WTC11 (cell line): Measurements from ENCODE around the gene CAMKMT. TPM values are rescaled to one million over a fixed set of nuclear protein-coding genes. Genes with fewer than 3 reads are reported as not detected.

Experiments used
- ATAC-seq: fragments of 200-7000 bp; cut with Tn5 transposase; 2 replicates; pipeline ENCODE4 v1.10.0; 2021; ENCODE audit warnings: mild to moderate bottlenecking, moderate library complexity
- CTCF ChIA-PET: fragments of 300-600 bp; sonication (Branson Sonifier 250); formaldehyde crosslinking; loops from one replicate; lab custom pipeline; 2021; ENCODE audit warnings: antibody characterized with exemption; lab: Charles Lee
- POLR2A ChIA-PET: fragments of 350-600 bp; sonication (Branson Sonifier 250); formaldehyde crosslinking; loops from one replicate; lab custom pipeline; 2021; ENCODE audit warnings: antibody characterized with exemption; lab: Charles Lee
- DNase-seq: peaks from one replicate; pipeline ENCODE4 v3.0.0; 2021; ENCODE audit warnings: low spot score
- H3K27ac Mint-ChIP-seq: 2 replicates; pipeline ENCODE4 v1.8.0; 2021; ENCODE audit warnings: mixed read lengths
- H3K27me3 Mint-ChIP-seq: 2 replicates; pipeline ENCODE4 v1.8.0; 2021; ENCODE audit warnings: low read depth, mild to moderate bottlenecking, moderate library complexity, mixed read lengths
- H3K36me3 Mint-ChIP-seq: 2 replicates; pipeline ENCODE4 v1.8.0; 2021; ENCODE audit warnings: mixed read lengths
- H3K4me1 Mint-ChIP-seq: 2 replicates; pipeline ENCODE4 v1.8.0; 2022; ENCODE audit warnings: mixed read lengths
- H3K4me3 Mint-ChIP-seq: 2 replicates; pipeline ENCODE4 v1.8.0; 2021; ENCODE audit warnings: mild to moderate bottlenecking, moderate library complexity, mixed read lengths
- H3K9me3 Mint-ChIP-seq: 2 replicates; pipeline ENCODE4 v1.8.0; 2021; ENCODE audit warnings: mixed read lengths
- EMX1 ChIP-seq: fragments of 250-450 bp; sonication (Bioruptor Pico); IDR thresholded peaks from 2 replicates; pipeline ENCODE4 v1.8.0; 2021; ENCODE audit warnings: mild to moderate bottlenecking
- ESRRA ChIP-seq: sonication (generic); formaldehyde crosslinking; IDR thresholded peaks from 2 replicates; pipeline ENCODE4 v1.8.1; 2022; ENCODE audit warnings: mild to moderate bottlenecking, missing genetic modification reagents, borderline replicate concordance
- ETV6 ChIP-seq: sonication (generic); formaldehyde crosslinking; IDR thresholded peaks from 2 replicates; pipeline ENCODE4 v1.8.1; 2022; ENCODE audit warnings: mild to moderate bottlenecking, missing genetic modification reagents
- FOXK1 ChIP-seq: sonication (generic); formaldehyde crosslinking; IDR thresholded peaks from 2 replicates; pipeline ENCODE4 v1.8.0; 2022; ENCODE audit warnings: mild to moderate bottlenecking, moderate library complexity, missing genetic modification reagents
- FOXP1 ChIP-seq: sonication (generic); formaldehyde crosslinking; IDR thresholded peaks from 2 replicates; pipeline ENCODE4 v1.8.0; 2022; ENCODE audit warnings: missing genetic modification reagents, mild to moderate bottlenecking, moderate library complexity, borderline replicate concordance
- IRF2 ChIP-seq: sonication (generic); formaldehyde crosslinking; IDR thresholded peaks from 2 replicates; pipeline ENCODE4 v1.8.0; 2022; ENCODE audit warnings: low read depth, missing genetic modification reagents, borderline replicate concordance
- JUN ChIP-seq: sonication (generic); formaldehyde crosslinking; IDR thresholded peaks from 2 replicates; pipeline ENCODE4 v1.8.0; 2023; ENCODE audit warnings: mild to moderate bottlenecking, missing genetic modification reagents
- PRDM15 ChIP-seq: sonication (generic); formaldehyde crosslinking; IDR thresholded peaks from 2 replicates; pipeline ENCODE4 v1.8.0; 2022; ENCODE audit warnings: missing genetic modification reagents
- PRRX2 ChIP-seq: fragments of 250-450 bp; sonication (Bioruptor Pico); IDR thresholded peaks from 2 replicates; pipeline ENCODE4 v1.8.0; 2021; ENCODE audit warnings: mild to moderate bottlenecking
- SMAD4 ChIP-seq: sonication (generic); formaldehyde crosslinking; IDR thresholded peaks from 2 replicates; pipeline ENCODE4 v1.8.0; 2022; ENCODE audit warnings: mild to moderate bottlenecking, missing genetic modification reagents
- TEAD1 ChIP-seq: sonication (generic); formaldehyde crosslinking; IDR thresholded peaks from 2 replicates; pipeline ENCODE4 v1.8.0; 2022; ENCODE audit warnings: mild to moderate bottlenecking, missing genetic modification reagents
- TEAD4 ChIP-seq: sonication (generic); formaldehyde crosslinking; IDR thresholded peaks from 2 replicates; pipeline ENCODE4 v1.8.0; 2022; ENCODE audit warnings: mild to moderate bottlenecking, missing genetic modification reagents
- USF1 ChIP-seq: sonication (generic); formaldehyde crosslinking; IDR thresholded peaks from 2 replicates; pipeline ENCODE4 v1.8.0; 2022; ENCODE audit warnings: mild to moderate bottlenecking, missing genetic modification reagents
- ZNF219 ChIP-seq: sonication (generic); formaldehyde crosslinking; IDR thresholded peaks from 2 replicates; pipeline ENCODE4 v1.8.0; 2023; ENCODE audit warnings: missing genetic modification reagents, mild to moderate bottlenecking, borderline replicate concordance
- ZNF317 ChIP-seq: sonication (generic); formaldehyde crosslinking; IDR thresholded peaks from 2 replicates; pipeline ENCODE4 v1.8.1; 2023; ENCODE audit warnings: low read depth, mild to moderate bottlenecking, moderate library complexity, missing genetic modification reagents, borderline replicate concordance
- total RNA-seq: library from RNA; stranded (reverse); gene quantifications from 3 replicates; pipeline ENCODE4 v1.2.3, GENCODE V29; 2021
- TF ChIP-seq, protein P1 (sequence below): fragments of 250-450 bp; sonication (Bioruptor Pico); IDR thresholded peaks from 2 replicates; pipeline ENCODE4 v1.9.0; 2021; ENCODE audit warnings: mild to moderate bottlenecking
- TF ChIP-seq, protein P2 (sequence below): sonication (generic); formaldehyde crosslinking; IDR thresholded peaks from 2 replicates; pipeline ENCODE4 v1.8.0; 2023; ENCODE audit warnings: missing genetic modification reagents
- TF ChIP-seq, protein P3 (sequence below): sonication (generic); formaldehyde crosslinking; IDR thresholded peaks from 2 replicates; pipeline ENCODE4 v1.8.0; 2023; ENCODE audit warnings: missing genetic modification reagents, mild to moderate bottlenecking, borderline replicate concordance
- TF ChIP-seq, protein P4 (sequence below): fragments of 250-450 bp; sonication (Bioruptor Pico); IDR thresholded peaks from 2 replicates; pipeline ENCODE4 v1.8.0; 2021; ENCODE audit warnings: mild to moderate bottlenecking
- TF ChIP-seq, protein P5 (sequence below): sonication (generic); formaldehyde crosslinking; IDR thresholded peaks from 2 replicates; pipeline ENCODE4 v1.8.0; 2022; ENCODE audit warnings: mild to moderate bottlenecking, missing genetic modification reagents

CAMKMT gene
- total RNA-seq, 1 experiment from 2014 or later, result 20.6 TPM

GRCh38 chr2:44671276-44671675 lies 309.5 kb downstream of the CAMKMT start (continued):
- TF ChIP-seq, protein P1, sequence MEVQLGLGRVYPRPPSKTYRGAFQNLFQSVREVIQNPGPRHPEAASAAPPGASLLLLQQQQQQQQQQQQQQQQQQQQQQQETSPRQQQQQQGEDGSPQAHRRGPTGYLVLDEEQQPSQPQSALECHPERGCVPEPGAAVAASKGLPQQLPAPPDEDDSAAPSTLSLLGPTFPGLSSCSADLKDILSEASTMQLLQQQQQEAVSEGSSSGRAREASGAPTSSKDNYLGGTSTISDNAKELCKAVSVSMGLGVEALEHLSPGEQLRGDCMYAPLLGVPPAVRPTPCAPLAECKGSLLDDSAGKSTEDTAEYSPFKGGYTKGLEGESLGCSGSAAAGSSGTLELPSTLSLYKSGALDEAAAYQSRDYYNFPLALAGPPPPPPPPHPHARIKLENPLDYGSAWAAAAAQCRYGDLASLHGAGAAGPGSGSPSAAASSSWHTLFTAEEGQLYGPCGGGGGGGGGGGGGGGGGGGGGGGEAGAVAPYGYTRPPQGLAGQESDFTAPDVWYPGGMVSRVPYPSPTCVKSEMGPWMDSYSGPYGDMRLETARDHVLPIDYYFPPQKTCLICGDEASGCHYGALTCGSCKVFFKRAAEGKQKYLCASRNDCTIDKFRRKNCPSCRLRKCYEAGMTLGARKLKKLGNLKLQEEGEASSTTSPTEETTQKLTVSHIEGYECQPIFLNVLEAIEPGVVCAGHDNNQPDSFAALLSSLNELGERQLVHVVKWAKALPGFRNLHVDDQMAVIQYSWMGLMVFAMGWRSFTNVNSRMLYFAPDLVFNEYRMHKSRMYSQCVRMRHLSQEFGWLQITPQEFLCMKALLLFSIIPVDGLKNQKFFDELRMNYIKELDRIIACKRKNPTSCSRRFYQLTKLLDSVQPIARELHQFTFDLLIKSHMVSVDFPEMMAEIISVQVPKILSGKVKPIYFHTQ (CRISPR knock-in tag), result no peak
- TF ChIP-seq PRRX2 (CRISPR knock-in tag) (no peak), ESRRA (CRISPR knock-in tag) (no peak), ETV6 (CRISPR knock-in tag) (no peak), TEAD1 (CRISPR knock-in tag) (no peak), ZNF219 (no peak), FOXP1 (no peak), FOXK1 (CRISPR knock-in tag) (no peak), ZNF317 (CRISPR knock-in tag) (no peak)
- TF ChIP-seq, protein P2, sequence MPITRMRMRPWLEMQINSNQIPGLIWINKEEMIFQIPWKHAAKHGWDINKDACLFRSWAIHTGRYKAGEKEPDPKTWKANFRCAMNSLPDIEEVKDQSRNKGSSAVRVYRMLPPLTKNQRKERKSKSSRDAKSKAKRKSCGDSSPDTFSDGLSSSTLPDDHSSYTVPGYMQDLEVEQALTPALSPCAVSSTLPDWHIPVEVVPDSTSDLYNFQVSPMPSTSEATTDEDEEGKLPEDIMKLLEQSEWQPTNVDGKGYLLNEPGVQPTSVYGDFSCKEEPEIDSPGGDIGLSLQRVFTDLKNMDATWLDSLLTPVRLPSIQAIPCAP (CRISPR knock-in tag), result no peak
- TF ChIP-seq, all 79 proteins: peak for 0

DNA sequence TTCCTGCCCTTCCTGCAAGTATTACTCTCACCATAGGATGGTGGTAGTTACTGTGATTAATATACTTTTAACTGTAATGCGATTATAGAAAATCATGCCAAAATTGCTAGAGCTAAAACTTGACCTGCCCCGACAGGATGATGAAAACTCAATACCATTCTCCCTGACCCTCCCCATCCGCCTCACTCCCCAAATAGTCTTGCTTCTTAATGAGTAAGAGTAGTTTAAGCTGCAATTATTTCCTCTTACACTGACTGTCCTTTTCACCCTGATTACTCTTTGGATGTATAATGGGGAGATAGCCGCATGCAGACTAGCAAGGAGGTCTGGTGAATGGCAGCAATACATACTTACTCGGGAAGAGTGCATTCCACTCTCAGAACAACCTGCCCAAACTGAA lies 310.2 kb downstream of the CAMKMT start:
- Mint-ChIP-seq H3K9me3 (no peaks in the 10 kb centered on the region), H3K4me3 (no peak overlapping the region), H3K36me3 (no peaks in the 10 kb centered on the region), H3K27ac (peak overlapping the region; percentile 32; the same call in 1 of the 2 replicates), H3K27me3 (no peaks in the 10 kb centered on the region; the same call in 1 of the 2 replicates), H3K4me1 (peaks cover 23% of the 10 kb centered on the region)
- ChIA-PET CTCF (interaction anchor here (0.6 to 2.3 kb wide), 4 partner anchors 37 to 262 kb away, joined by 4 to 12 read pairs (median 6); no protein-coding TSS in a partner anchor), POLR2A (interaction anchor here (1.0 kb wide), 1 partner anchor 174 kb away, joined by 4 read pairs; no protein-coding TSS in a partner anchor)
- ATAC-seq (no peak), DNase-seq (no peak)
- TF ChIP-seq, protein P3, sequence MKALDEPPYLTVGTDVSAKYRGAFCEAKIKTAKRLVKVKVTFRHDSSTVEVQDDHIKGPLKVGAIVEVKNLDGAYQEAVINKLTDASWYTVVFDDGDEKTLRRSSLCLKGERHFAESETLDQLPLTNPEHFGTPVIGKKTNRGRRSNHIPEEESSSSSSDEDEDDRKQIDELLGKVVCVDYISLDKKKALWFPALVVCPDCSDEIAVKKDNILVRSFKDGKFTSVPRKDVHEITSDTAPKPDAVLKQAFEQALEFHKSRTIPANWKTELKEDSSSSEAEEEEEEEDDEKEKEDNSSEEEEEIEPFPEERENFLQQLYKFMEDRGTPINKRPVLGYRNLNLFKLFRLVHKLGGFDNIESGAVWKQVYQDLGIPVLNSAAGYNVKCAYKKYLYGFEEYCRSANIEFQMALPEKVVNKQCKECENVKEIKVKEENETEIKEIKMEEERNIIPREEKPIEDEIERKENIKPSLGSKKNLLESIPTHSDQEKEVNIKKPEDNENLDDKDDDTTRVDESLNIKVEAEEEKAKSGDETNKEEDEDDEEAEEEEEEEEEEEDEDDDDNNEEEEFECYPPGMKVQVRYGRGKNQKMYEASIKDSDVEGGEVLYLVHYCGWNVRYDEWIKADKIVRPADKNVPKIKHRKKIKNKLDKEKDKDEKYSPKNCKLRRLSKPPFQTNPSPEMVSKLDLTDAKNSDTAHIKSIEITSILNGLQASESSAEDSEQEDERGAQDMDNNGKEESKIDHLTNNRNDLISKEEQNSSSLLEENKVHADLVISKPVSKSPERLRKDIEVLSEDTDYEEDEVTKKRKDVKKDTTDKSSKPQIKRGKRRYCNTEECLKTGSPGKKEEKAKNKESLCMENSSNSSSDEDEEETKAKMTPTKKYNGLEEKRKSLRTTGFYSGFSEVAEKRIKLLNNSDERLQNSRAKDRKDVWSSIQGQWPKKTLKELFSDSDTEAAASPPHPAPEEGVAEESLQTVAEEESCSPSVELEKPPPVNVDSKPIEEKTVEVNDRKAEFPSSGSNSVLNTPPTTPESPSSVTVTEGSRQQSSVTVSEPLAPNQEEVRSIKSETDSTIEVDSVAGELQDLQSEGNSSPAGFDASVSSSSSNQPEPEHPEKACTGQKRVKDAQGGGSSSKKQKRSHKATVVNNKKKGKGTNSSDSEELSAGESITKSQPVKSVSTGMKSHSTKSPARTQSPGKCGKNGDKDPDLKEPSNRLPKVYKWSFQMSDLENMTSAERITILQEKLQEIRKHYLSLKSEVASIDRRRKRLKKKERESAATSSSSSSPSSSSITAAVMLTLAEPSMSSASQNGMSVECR, result no peak
- TF ChIP-seq TEAD4 (CRISPR knock-in tag) (no peak), IRF2 (CRISPR knock-in tag) (no peak), TEAD1 (CRISPR knock-in tag) (no peak), SMAD4 (no peak), EMX1 (CRISPR knock-in tag) (no peak), PRDM15 (CRISPR knock-in tag) (no peak), USF1 (no peak), JUN (CRISPR knock-in tag) (no peak)
- TF ChIP-seq, protein P4, sequence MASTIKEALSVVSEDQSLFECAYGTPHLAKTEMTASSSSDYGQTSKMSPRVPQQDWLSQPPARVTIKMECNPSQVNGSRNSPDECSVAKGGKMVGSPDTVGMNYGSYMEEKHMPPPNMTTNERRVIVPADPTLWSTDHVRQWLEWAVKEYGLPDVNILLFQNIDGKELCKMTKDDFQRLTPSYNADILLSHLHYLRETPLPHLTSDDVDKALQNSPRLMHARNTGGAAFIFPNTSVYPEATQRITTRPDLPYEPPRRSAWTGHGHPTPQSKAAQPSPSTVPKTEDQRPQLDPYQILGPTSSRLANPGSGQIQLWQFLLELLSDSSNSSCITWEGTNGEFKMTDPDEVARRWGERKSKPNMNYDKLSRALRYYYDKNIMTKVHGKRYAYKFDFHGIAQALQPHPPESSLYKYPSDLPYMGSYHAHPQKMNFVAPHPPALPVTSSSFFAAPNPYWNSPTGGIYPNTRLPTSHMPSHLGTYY, result no peak
- TF ChIP-seq, protein P5, sequence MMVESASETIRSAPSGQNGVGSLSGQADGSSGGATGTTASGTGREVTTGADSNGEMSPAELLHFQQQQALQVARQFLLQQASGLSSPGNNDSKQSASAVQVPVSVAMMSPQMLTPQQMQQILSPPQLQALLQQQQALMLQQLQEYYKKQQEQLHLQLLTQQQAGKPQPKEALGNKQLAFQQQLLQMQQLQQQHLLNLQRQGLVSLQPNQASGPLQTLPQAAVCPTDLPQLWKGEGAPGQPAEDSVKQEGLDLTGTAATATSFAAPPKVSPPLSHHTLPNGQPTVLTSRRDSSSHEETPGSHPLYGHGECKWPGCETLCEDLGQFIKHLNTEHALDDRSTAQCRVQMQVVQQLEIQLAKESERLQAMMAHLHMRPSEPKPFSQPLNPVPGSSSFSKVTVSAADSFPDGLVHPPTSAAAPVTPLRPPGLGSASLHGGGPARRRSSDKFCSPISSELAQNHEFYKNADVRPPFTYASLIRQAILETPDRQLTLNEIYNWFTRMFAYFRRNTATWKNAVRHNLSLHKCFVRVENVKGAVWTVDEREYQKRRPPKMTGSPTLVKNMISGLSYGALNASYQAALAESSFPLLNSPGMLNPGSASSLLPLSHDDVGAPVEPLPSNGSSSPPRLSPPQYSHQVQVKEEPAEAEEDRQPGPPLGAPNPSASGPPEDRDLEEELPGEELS (CRISPR knock-in tag), result no peak
